Measurements from ENCODE around the gene COL25A1.
"Not testable (repeated sequence)": the region's sequence is repeated elsewhere in the genome, so short reads cannot be mapped to it uniquely, and the experiment has no call there.

COL25A1 gene

DNA sequence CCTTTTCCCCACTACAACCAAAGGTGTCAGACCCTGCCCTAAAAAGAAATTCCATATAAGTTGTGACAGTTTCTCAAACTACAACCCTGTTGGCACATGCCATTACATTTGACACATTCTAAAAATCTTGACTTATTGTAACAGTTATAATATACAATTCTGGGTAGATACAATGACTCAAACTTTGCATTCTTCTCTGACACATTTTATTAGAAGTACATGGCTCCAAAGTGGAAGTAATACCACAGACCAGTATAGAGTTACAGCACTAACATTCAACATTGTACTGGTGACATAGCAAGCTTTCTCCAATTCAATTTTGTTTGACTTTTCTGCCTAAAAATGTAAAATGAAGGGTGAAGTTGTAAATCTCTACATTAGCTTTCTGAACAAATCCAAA is 343.0 kb downstream of the COL25A1 start:
- DNase-seq (ENCODE audit: insufficient read length) = no peak
- TF ChIP-seq POLR2AphosphoS5 (IDR thresholded peaks at IDR 0.05; ENCODE audit: low read depth, low read length) = no peak
- no peak for TF ChIP-seq POLR2A (IDR thresholded peaks at IDR 0.05; ENCODE audit: low read depth, low read length)
- TF ChIP-seq TAF1 (IDR thresholded peaks at IDR 0.05; ENCODE audit: borderline replicate concordance, low read depth, low read length) = no peak
- FAIRE-seq = no peak

DNA sequence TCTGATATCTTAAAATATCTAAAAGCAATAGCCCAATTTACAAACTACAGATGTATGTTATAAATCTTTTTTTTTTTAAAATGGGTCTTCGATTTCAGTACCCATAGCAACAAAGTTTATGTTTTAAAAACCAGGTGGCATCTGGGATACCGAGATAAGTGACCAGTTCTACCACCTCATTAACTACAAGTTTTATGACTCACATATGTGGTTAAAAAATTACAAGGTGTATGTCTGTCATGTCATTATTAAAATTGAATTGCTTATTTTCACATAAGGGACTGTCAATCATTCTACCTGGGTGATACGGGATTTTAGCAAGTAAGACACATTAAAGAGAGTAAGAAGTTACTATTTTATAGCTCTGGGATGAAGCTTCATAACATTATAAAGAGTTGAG is 347.6 kb downstream of the COL25A1 start:
- FAIRE-seq = no peak
- no peak for DNase-seq (ENCODE audit: insufficient read length)
- TF ChIP-seq POLR2AphosphoS5 (IDR thresholded peaks at IDR 0.05; ENCODE audit: low read depth, low read length) (no peak), TAF1 (IDR thresholded peaks at IDR 0.05; ENCODE audit: borderline replicate concordance, low read depth, low read length) (no peak), POLR2A (IDR thresholded peaks at IDR 0.05; ENCODE audit: low read depth, low read length) (no peak)

DNA sequence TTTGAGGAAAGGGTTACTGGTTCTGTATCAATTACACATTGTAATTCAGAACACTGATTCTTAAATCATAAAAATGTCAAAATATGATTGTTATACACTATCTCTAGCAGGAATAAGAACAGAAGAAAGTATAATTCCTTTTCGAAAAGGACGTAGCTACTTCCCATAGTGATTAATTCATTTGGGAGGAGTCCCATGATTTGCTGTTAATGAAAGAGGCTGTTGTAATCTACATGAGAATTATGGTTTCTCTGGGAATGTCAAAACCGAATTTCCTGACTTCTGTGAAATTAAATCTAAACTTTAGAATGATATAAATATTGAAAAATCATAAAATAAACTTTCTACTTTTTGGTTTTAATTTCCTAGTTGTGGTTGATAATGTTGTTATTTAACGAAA is 348.5 kb downstream of the COL25A1 start:
- DNase-seq (ENCODE audit: insufficient read length) = no peak
- TF ChIP-seq POLR2AphosphoS5 (IDR thresholded peaks at IDR 0.05; ENCODE audit: low read depth, low read length) (no peak), TAF1 (IDR thresholded peaks at IDR 0.05; ENCODE audit: borderline replicate concordance, low read depth, low read length) (no peak), POLR2A (IDR thresholded peaks at IDR 0.05; ENCODE audit: low read depth, low read length) (no peak)
- FAIRE-seq = no peak

- FAIRE-seq (no peak), DNase-seq (ENCODE audit: insufficient read length) (no peak)
- no peak for TF ChIP-seq TAF1 (IDR thresholded peaks at IDR 0.05; ENCODE audit: borderline replicate concordance, low read depth, low read length)
- TF ChIP-seq POLR2A (IDR thresholded peaks at IDR 0.05; ENCODE audit: low read depth, low read length) = no peak
- TF ChIP-seq POLR2AphosphoS5 (IDR thresholded peaks at IDR 0.05; ENCODE audit: low read depth, low read length) = no peak
Observed at GRCh38 chr4:108950158-108950915, 352.1 kb downstream of the COL25A1 start.

- DNase-seq (ENCODE audit: insufficient read length) = no peak
- no peak for FAIRE-seq
- TF ChIP-seq POLR2A (IDR thresholded peaks at IDR 0.05; ENCODE audit: low read depth, low read length) (no peak), POLR2AphosphoS5 (IDR thresholded peaks at IDR 0.05; ENCODE audit: low read depth, low read length) (no peak), TAF1 (IDR thresholded peaks at IDR 0.05; ENCODE audit: borderline replicate concordance, low read depth, low read length) (no peak)
Observed at GRCh38 chr4:108947526-108947925, 354.9 kb downstream of the COL25A1 start.

- TF ChIP-seq TAF1 (IDR thresholded peaks at IDR 0.05; ENCODE audit: borderline replicate concordance, low read depth, low read length) (no peak), POLR2A (IDR thresholded peaks at IDR 0.05; ENCODE audit: low read depth, low read length) (no peak), POLR2AphosphoS5 (IDR thresholded peaks at IDR 0.05; ENCODE audit: low read depth, low read length) (no peak)
- no peak for DNase-seq (ENCODE audit: insufficient read length)
- no peak for FAIRE-seq
Observed at GRCh38 chr4:108946237-108946636, 356.2 kb downstream of the COL25A1 start.

DNA sequence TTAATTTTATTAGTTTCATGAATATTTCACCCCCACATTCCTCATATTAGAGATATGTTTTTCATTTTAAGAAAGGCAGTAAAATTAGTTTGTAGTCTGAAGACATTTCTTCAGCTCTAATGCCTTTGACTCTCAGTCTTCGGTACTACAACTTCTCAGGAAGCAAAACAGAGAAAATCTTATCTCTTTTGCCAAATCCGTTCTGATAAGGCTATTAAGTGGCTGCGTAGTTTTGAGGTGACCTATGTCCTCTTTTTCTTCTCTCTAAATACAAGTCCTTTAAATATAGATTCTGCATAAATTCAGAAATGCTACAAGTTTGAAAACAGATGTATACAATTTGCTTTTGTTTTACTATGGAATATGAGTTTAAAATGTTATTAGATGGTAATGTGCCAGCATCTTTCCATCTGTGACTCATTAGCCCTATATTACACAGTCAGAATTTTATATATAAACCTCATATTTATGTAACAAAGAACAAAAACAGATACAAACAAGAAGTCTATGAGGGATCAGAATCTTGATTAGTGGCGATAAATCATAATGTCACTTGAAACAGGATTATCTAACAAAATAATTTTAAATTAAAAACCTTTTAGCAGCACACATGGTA is 358.4 kb downstream of the COL25A1 start:
- DNase-seq (ENCODE audit: insufficient read length) (no peak), FAIRE-seq (no peak)
- no peak for TF ChIP-seq TAF1 (IDR thresholded peaks at IDR 0.05; ENCODE audit: borderline replicate concordance, low read depth, low read length)
- no peak for TF ChIP-seq POLR2AphosphoS5 (IDR thresholded peaks at IDR 0.05; ENCODE audit: low read depth, low read length)
- no peak for TF ChIP-seq POLR2A (IDR thresholded peaks at IDR 0.05; ENCODE audit: low read depth, low read length)

GRCh38 chr4:108943371-108943770 is 359.1 kb downstream of the COL25A1 start:
- no peak for DNase-seq (ENCODE audit: insufficient read length)
- TF ChIP-seq TAF1 (IDR thresholded peaks at IDR 0.05; ENCODE audit: borderline replicate concordance, low read depth, low read length) (no peak), POLR2AphosphoS5 (IDR thresholded peaks at IDR 0.05; ENCODE audit: low read depth, low read length) (no peak), POLR2A (IDR thresholded peaks at IDR 0.05; ENCODE audit: low read depth, low read length) (no peak)
- FAIRE-seq = no peak

DNA sequence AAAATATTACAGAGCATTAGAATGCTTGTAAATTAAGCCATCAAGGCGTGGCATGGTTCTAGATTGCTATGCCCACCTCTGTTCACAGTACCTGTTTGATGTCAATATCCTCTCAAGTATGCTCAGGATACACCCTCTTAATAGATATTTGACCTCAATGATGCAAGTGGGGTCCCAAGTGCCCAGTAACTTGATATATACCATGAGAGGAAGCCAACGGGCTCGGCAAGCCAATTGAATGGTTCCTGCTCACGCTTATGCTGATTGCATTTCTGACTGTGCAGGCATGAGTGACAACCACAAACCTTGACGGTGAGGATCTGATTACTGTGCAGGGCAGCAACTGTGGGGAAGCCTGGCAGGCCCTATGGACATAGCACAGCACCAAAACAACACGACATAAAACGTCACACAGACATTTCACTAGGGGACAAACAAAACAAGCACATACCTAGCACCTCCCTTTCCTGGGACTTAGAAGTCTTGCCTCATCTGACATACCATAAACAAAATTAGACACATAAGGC is 360.5 kb downstream of the COL25A1 start:
- FAIRE-seq (peak; percentile 24), DNase-seq (ENCODE audit: insufficient read length) (no peak)
- no peak for TF ChIP-seq TAF1 (IDR thresholded peaks at IDR 0.05; ENCODE audit: borderline replicate concordance, low read depth, low read length)
- no peak for TF ChIP-seq POLR2A (IDR thresholded peaks at IDR 0.05; ENCODE audit: low read depth, low read length)
- TF ChIP-seq POLR2AphosphoS5 (IDR thresholded peaks at IDR 0.05; ENCODE audit: low read depth, low read length) = no peak

DNA sequence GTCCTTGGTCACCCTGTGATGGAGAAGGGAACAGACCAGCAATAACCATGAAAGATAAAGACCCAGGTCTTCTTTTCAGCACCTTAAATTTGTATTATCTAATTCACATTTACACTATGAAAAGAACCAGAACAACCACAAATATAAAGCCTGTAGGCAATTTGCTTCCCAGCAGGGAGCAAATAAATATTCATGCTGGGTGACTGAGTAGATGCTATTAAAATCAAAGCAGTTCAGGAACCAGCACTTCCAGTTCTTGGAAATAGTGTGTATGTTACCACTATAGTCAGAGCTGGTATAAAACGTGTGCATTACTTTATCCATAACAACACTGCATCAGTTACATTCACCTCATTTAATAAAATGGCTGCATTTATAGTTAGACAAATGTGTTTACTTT is 361.8 kb downstream of the COL25A1 start:
- no peak for FAIRE-seq
- no peak for DNase-seq (ENCODE audit: insufficient read length)
- TF ChIP-seq POLR2AphosphoS5 (IDR thresholded peaks at IDR 0.05; ENCODE audit: low read depth, low read length) = no peak

- DNase-seq (ENCODE audit: insufficient read length) (no peak), FAIRE-seq (no peak)
- TF ChIP-seq POLR2AphosphoS5 (IDR thresholded peaks at IDR 0.05; ENCODE audit: low read depth, low read length) = no peak
- no peak for TF ChIP-seq TAF1 (IDR thresholded peaks at IDR 0.05; ENCODE audit: borderline replicate concordance, low read depth, low read length)
- no peak for TF ChIP-seq POLR2A (IDR thresholded peaks at IDR 0.05; ENCODE audit: low read depth, low read length)
Observed at GRCh38 chr4:108940149-108940548, 362.3 kb downstream of the COL25A1 start.

DNA sequence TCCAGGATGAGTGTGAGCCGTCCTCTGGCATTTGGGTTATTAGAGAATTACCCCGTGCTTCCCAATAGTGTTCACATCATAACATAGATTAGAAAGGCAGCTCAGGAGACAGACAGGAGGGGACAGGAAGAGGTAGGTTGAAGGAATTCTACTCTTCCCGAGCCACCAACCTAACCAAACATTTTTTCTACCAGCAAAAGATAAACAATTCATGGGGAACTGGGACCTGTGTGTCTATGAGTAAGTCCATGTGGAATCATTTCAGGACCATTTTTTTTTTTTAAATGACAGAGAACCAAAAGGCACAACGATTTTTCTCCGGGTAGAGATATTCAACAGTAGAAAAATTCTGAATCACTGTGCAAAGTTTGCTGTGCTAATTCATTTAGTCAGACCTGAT is 365.4 kb downstream of the COL25A1 start:
- DNase-seq (ENCODE audit: insufficient read length) (no peak), FAIRE-seq (peak; percentile 36)
- TF ChIP-seq POLR2A (IDR thresholded peaks at IDR 0.05; ENCODE audit: low read depth, low read length) (no peak), TAF1 (IDR thresholded peaks at IDR 0.05; ENCODE audit: borderline replicate concordance, low read depth, low read length) (no peak), POLR2AphosphoS5 (IDR thresholded peaks at IDR 0.05; ENCODE audit: low read depth, low read length) (no peak)

DNA sequence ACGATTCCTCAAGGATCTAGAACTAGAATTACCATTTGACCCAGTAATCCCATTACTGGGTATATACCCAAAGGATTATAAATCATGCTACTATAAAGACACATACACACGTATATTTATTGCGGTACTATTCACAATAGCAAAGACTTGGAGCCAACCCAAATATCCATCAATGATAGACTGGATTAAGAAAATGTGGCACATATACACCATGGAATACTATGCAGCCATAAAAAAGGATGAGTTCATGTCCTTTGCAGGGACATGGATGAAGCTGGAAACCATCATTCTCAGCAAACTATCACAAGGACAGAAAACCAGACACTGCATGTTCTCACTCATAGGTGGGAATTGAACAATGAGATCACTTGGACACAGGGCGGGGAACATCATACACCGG is 368.5 kb downstream of the COL25A1 start:
- not testable (repeated sequence) for DNase-seq (ENCODE audit: insufficient read length); FAIRE-seq

Data from GM12892 (cell line).